Memory B cell (primary cell): ENCODE measurements around the gene PTK6.

Experiments
- ATAC-seq: fragments of 150-1000 bp; cut with Tn5 transposase; 2 replicates; pipeline ENCODE4 v1.10.0; 2021; ENCODE audit warnings: low read depth, mild to moderate bottlenecking, moderate library complexity
- DNase-seq, 2 donors: peaks; one replicate each; pipeline ENCODE4 v3.0.0; 2022; ENCODE audit warnings: low spot score in 2 of 2
- H3K27ac Mint-ChIP-seq: one replicate; pipeline ENCODE4 v1.8.0; 2022; ENCODE audit warnings: mild to moderate bottlenecking, moderate library complexity, mixed read lengths
- H3K27me3 Mint-ChIP-seq: one replicate; pipeline ENCODE4 v1.8.0; 2022; ENCODE audit warnings: mixed read lengths
- H3K36me3 Mint-ChIP-seq: one replicate; pipeline ENCODE4 v1.8.0; 2022; ENCODE audit warnings: mild to moderate bottlenecking, mixed read lengths
- H3K4me1 Mint-ChIP-seq: one replicate; pipeline ENCODE4 v1.8.0; 2022; ENCODE audit warnings: mixed read lengths
- H3K4me3 Mint-ChIP-seq: one replicate; pipeline ENCODE4 v1.8.0; 2022; ENCODE audit warnings: mild to moderate bottlenecking, moderate library complexity, mixed read lengths
- H3K9me3 Mint-ChIP-seq: one replicate; pipeline ENCODE4 v1.8.0; 2022; ENCODE audit warnings: mixed read lengths

The PTK6 gene

DNA sequence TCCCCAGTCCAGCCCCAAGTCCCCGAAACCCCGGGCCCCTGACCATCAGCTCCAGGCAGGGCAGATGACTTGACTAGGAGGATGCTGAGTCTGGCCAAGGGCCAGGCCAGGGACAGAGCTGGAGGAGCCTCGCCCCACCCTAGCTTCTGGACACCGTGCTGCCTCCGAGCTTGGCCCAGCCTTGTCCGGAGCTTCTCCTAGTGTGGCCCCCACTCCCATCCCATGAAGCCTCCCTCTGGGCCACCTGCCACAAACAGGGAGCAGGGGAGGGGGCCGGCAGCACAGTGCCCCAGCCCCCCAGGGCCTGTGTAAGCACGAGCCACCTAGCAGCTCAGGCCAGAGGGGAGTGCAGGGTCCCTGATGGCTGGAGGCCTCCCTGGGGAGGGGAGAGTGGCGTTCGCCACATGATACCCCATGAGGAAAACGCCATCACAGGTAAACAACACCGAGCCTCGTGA lies 43.6 kb downstream of the PTK6 start:
- ATAC-seq (no peak), DNase-seq (no peak)
- Mint-ChIP-seq H3K4me3 (no peak overlapping the region), H3K27me3 (peaks cover 18% of the 10 kb centered on the region), H3K27ac (no peak overlapping the region), H3K9me3 (peaks cover 13% of the 10 kb centered on the region), H3K36me3 (peaks cover 6% of the 10 kb centered on the region), H3K4me1 (peaks cover 2% of the 10 kb centered on the region)

DNA sequence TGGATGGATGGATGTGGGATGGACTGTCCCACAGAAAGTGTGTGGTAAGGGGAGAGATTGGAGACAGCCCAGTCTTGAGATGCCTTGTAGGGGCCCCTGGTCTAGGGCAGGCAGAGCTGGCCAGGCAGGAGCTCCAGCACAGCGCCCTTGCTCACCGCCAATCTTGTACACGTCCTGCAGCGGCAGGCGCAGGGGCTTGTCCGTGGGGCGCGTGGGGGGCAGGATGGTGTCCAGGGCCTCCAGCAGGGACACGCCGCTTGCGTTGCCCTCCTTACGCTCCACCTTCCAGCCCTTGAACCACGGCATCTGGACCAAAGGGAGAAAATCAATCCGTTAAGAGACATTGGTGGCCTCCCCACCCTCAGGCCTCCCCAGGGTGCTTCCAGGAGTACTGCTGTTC lies 44.2 kb downstream of the PTK6 start:
- Mint-ChIP-seq H3K27ac (no peak overlapping the region), H3K4me1 (peaks cover 2% of the 10 kb centered on the region), H3K4me3 (no peak overlapping the region), H3K36me3 (peaks cover 6% of the 10 kb centered on the region), H3K9me3 (peaks cover 13% of the 10 kb centered on the region), H3K27me3 (peaks cover 18% of the 10 kb centered on the region)
- ATAC-seq (no peak), DNase-seq (no peak)

DNA sequence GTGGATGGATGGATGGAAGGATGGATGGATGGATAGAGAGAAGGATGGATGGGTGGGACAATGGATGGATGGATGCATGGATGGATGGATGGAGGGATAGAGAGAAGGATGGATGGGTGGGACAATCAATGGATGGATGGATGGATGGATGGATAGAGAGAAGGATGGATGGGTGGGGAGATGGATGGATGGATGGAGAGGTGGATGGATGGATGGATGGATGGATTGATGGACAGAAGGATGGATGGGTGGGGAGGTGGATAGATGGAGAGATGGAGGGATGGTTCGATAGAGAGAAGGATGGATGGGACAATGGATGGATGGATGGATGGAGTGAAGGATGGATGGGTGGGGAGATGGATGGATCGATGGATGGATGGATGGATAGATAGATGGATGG lies 44.7 kb downstream of the PTK6 start:
- peaks cover 17% of the 10 kb centered on the region for H3K27me3 Mint-ChIP-seq
- no peak overlapping the region for H3K4me3 Mint-ChIP-seq
- peaks cover 2% of the 10 kb centered on the region for H3K4me1 Mint-ChIP-seq
- DNase-seq (no peak), ATAC-seq (no peak)
- peaks cover 13% of the 10 kb centered on the region for H3K9me3 Mint-ChIP-seq
- H3K36me3 Mint-ChIP-seq = peaks cover 6% of the 10 kb centered on the region
- no peak overlapping the region for H3K27ac Mint-ChIP-seq

DNA sequence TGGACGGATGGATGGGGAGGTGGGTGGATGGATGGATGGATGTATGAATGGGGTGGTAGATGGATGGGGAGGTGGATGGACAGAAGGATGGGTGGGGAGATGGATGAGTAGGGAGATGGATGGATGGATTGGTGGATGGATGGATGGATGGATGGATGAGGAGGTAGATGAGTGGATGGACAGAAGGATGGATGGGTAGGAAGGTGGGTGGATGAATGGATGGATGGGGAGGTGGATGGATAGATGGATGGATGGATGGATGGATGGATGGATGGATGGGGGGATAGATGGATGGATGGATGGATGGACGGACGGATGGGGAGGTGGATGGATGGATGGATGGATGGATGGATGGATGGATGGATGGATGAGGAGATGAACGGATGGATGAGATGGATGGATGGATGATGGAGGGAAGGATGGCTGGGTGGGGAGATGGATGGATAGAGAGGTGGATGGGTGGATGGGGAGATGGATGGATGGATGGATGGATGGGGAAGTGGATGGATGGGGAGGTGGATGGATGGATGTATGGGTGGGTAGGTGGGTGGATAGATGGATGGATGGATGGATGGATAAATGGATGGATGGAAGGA lies 45.4 kb downstream of the PTK6 start:
- H3K27ac Mint-ChIP-seq = no peak overlapping the region
- ATAC-seq (no peak), DNase-seq (no peak)
- no peaks in the 10 kb centered on the region for H3K4me1 Mint-ChIP-seq
- peaks cover 6% of the 10 kb centered on the region for H3K36me3 Mint-ChIP-seq
- H3K27me3 Mint-ChIP-seq = peaks cover 17% of the 10 kb centered on the region
- no peak overlapping the region for H3K4me3 Mint-ChIP-seq
- peaks cover 13% of the 10 kb centered on the region for H3K9me3 Mint-ChIP-seq

DNA sequence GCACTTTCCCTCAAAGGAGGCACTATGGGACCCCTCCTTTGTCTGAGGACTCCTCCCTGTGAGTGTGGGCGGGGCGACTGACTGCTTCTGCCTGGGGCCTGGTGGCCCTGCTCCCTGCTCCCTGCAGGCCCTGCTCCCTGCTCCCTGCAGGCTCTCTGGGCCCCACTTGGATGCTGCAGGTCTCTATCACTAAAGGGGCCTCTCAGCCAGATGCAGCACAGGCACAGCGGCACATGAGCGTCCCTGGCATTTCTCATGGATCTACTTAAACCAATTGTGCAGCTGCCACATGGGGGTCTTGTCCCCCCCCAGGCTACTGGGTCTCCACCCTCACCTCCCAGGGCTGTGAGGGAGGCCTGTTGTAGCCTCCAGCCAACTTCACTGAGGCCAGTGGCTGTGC lies 46.1 kb downstream of the PTK6 start:
- no peaks in the 10 kb centered on the region for H3K4me1 Mint-ChIP-seq
- H3K27ac Mint-ChIP-seq = no peak overlapping the region
- peaks cover 20% of the 10 kb centered on the region for H3K27me3 Mint-ChIP-seq
- DNase-seq (no peak), ATAC-seq (no peak)
- peaks cover 13% of the 10 kb centered on the region for H3K9me3 Mint-ChIP-seq
- H3K36me3 Mint-ChIP-seq = peaks cover 8% of the 10 kb centered on the region
- H3K4me3 Mint-ChIP-seq = no peak overlapping the region

GRCh38 chr20:63490416-63490815 lies 46.8 kb downstream of the PTK6 start:
- H3K27me3 Mint-ChIP-seq = peaks cover 23% of the 10 kb centered on the region
- ATAC-seq = no peak
- H3K9me3 Mint-ChIP-seq = peaks cover 13% of the 10 kb centered on the region
- peaks cover 8% of the 10 kb centered on the region for H3K36me3 Mint-ChIP-seq
- DNase-seq = no peak
- no peaks in the 10 kb centered on the region for H3K4me1 Mint-ChIP-seq
- H3K27ac Mint-ChIP-seq = no peak overlapping the region
- H3K4me3 Mint-ChIP-seq = no peak overlapping the region

GRCh38 chr20:63488315-63489251 lies 48.6 kb downstream of the PTK6 start:
- Mint-ChIP-seq H3K4me3 (no peak overlapping the region), H3K27ac (no peak overlapping the region), H3K36me3 (peaks cover 8% of the 10 kb centered on the region), H3K4me1 (no peaks in the 10 kb centered on the region), H3K9me3 (peaks cover 13% of the 10 kb centered on the region), H3K27me3 (peaks cover 29% of the 10 kb centered on the region)
- ATAC-seq (no peak), DNase-seq (no peak)

DNA sequence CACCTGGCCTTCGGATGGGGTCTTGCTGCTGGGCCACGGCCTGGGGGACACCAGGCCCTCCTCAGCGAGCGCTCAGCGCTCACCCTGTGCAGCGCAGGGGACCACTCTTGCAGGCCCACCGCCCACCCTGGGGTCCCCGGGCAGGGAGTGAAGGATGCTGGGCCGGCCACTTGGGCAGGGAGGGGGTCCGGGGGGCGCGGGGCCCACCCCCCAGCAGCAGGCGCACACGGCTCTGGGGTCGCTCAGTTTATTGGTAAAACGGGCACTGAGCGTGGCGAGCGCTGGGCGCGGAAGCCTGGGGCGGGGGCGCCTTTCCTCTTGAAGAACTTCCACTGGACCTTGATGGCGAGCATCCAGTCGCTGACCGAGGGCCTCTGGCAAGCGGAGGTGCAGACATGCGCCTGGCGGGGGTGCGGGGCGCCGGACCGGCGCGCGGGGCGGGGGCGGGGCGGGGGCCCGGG lies 49.4 kb downstream of the PTK6 start:
- peaks cover 8% of the 10 kb centered on the region for H3K36me3 Mint-ChIP-seq
- no peak for ATAC-seq
- no peak overlapping the region for H3K4me3 Mint-ChIP-seq
- no peak for DNase-seq
- no peaks in the 10 kb centered on the region for H3K4me1 Mint-ChIP-seq
- H3K9me3 Mint-ChIP-seq = peaks cover 13% of the 10 kb centered on the region
- no peak overlapping the region for H3K27ac Mint-ChIP-seq
- peaks cover 32% of the 10 kb centered on the region for H3K27me3 Mint-ChIP-seq

DNA sequence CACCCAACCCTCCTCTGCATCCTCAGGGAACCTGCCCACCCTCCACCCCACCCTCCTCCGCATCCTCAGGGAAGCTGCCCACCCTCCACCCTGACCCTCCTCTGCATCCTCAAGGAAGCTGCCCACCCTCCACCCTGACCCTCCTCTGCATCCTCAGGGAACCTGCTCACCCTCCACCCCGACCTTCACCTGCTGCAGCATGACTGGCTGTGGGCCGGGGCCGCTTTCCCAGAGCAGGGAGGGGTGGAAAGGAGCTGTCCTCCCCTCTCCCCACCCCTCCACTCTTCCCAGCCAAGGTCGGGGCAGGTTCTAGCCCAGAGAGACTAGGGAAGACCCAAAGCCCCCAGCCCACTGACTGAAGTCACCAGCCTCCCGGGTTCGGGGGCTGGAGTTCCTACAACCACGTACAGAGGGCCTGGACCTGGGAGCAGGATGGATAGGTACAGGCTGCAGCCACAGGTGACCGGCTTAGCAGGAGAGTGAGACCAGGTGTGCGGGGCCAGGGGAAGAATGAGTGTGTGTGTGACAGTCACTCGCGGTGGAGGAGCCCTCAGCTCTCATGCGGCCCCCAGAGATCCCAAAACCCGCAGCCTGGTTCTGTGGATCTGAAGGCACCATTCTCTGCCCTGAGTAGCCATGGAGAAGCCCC lies 49.9 kb downstream of the PTK6 start:
- H3K27me3 Mint-ChIP-seq = peaks cover 32% of the 10 kb centered on the region
- H3K27ac Mint-ChIP-seq = no peak overlapping the region
- H3K36me3 Mint-ChIP-seq = peaks cover 8% of the 10 kb centered on the region
- H3K4me3 Mint-ChIP-seq = no peak overlapping the region
- DNase-seq (no peak), ATAC-seq (no peak)
- peaks cover 8% of the 10 kb centered on the region for H3K9me3 Mint-ChIP-seq
- H3K4me1 Mint-ChIP-seq = no peaks in the 10 kb centered on the region

- Mint-ChIP-seq H3K27me3 (peaks cover 26% of the 10 kb centered on the region), H3K4me3 (no peak overlapping the region), H3K4me1 (no peaks in the 10 kb centered on the region), H3K9me3 (no peaks in the 10 kb centered on the region), H3K27ac (no peak overlapping the region), H3K36me3 (peaks cover 3% of the 10 kb centered on the region)
- ATAC-seq (no peak), DNase-seq (no peak)
These were observed 50.8 kb downstream of the PTK6 start for GRCh38 chr20:63486300-63486855.

GRCh38 chr20:63484651-63485403 lies 52.3 kb downstream of the PTK6 start:
- no peak for ATAC-seq
- Mint-ChIP-seq H3K36me3 (peaks cover 3% of the 10 kb centered on the region), H3K27me3 (peaks cover 32% of the 10 kb centered on the region), H3K4me3 (no peak overlapping the region), H3K9me3 (no peaks in the 10 kb centered on the region), H3K27ac (no peak overlapping the region), H3K4me1 (no peaks in the 10 kb centered on the region)
- DNase-seq = no peak

- no peaks in the 10 kb centered on the region for H3K4me1 Mint-ChIP-seq
These were observed 52.9 kb downstream of the PTK6 start for GRCh38 chr20:63484236-63484635.

DNA sequence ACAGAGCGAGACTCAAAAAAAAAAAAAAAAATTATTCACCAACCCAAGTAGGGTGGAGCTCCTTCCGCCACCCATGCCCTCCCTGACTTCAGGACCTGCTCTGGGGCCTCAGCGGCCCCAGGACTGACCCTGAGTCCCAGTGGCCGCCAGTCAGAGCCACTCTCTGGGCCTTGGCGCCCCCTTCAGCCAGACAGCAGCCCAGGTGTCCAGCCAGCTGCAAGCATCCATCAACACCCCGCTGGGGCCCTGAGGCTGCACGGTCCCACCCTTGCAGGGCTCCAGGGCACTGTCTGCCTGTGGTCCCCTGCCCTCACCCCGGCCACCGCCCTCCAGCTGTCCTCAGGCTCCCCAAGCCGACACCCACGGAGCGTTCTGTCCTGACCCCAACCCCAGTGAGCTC lies 53.3 kb downstream of the PTK6 start:
- no peaks in the 10 kb centered on the region for H3K4me1 Mint-ChIP-seq
- no peaks in the 10 kb centered on the region for H3K9me3 Mint-ChIP-seq
- peaks cover 34% of the 10 kb centered on the region for H3K27me3 Mint-ChIP-seq
- H3K36me3 Mint-ChIP-seq = peaks cover 3% of the 10 kb centered on the region
- DNase-seq (no peak), ATAC-seq (no peak)
- no peak overlapping the region for H3K4me3 Mint-ChIP-seq
- H3K27ac Mint-ChIP-seq = no peak overlapping the region

More at GRCh38 chr20:63484236-63484635, 52.9 kb downstream of the PTK6 start:
- Mint-ChIP-seq H3K9me3 (no peaks in the 10 kb centered on the region), H3K4me3 (no peak overlapping the region), H3K27me3 (peaks cover 34% of the 10 kb centered on the region), H3K27ac (no peak overlapping the region), H3K36me3 (peaks cover 3% of the 10 kb centered on the region)
- ATAC-seq (no peak), DNase-seq (no peak)
